GM19328 (cell line): ENCODE data around the gene ADAMTS6.
A peak's percentile ranks its signal among the peaks of the same experiment; 100 is the strongest.
"Not testable (repeated sequence)": the region's sequence is repeated elsewhere in the genome, so short reads cannot be mapped to it uniquely, and the experiment has no call there.

Source experiments
- ATAC-seq: cut with Tn5 transposase; IDR thresholded peaks from one replicate; pipeline ENCODE4 v1.9.1; 2021; ENCODE audit warnings: mild to moderate bottlenecking, moderate library complexity; ENCODE audit not compliant: unreplicated experiment

Gene ADAMTS6

GRCh38 chr5:65199993-65200675 lies 281.6 kb downstream of the ADAMTS6 start:
- ATAC-seq: no peak

DNA sequence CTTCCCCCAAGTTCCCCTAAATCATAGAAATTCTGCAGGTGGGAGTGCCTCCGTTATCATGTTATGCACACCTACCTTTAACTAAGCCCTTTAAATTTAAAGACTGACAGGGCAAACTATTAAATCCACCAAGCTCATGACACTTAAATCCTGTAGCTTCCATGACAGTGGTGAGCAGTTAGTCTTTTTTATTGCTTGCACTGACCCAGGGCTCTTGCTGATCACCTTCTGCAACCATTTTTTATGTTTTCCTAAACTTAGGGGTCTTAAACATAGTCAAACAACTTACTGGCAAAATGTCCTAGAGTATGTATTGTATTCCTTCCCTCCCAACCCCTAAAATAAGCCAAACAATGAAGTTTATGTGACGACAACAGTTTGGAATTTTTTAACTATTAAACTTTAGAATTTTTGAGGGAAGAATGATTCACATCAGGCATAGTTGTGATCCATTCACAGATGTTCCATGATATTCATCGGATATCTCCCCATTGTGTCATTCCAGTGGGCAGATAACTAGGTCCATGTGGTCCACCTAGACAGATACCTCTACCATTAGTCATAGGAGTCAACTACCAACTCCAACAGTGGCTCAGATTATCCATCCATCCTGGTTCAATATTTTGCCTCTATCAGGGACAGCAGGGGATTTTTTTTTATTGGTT lies 283.1 kb downstream of the ADAMTS6 start:
- ATAC-seq: no peak

DNA sequence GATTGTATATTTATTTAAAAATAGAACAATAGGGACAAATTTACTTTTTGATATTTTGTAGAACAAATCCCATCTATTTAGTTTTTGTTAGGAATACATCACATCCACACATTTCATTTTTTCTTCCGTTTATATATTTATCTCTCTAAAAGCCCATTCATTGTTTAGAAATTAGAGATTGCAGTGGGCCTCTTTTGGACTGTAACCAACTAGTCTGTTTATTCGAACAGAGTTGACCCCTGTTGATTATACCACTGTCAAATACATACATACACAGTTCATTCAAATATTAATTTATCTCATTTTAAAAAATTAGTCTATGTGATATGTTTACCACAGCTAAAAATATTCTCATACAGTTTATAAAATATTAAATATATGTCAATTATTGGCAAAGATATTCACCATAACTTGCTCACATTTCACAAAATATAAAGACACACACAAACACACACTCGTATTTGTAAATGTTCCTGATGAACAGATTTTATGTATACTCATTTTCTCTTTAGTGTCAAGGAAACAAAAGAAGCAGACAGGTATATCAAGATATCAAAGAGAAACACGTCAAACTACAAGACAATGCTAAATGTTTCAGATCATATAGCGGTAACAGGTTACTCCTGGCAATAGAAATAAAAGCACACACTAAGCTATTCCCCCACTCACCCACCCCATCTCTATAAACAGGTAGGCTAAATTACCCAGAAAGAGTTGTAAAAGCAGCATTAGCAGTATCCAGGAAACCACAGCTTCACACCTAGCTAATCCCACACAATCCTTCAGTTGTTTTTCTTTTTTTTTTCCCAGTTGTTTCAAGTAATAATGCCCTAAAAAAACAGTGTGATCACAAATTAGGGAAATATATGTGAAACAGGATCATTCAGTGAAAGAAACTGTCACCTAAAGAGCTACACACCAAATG lies 283.9 kb downstream of the ADAMTS6 start:
- no peak for ATAC-seq

- no peak for ATAC-seq
Observed at GRCh38 chr5:65194871-65195270, 286.8 kb downstream of the ADAMTS6 start.

GRCh38 chr5:65192331-65192730 lies 289.4 kb downstream of the ADAMTS6 start:
- no peak for ATAC-seq

DNA sequence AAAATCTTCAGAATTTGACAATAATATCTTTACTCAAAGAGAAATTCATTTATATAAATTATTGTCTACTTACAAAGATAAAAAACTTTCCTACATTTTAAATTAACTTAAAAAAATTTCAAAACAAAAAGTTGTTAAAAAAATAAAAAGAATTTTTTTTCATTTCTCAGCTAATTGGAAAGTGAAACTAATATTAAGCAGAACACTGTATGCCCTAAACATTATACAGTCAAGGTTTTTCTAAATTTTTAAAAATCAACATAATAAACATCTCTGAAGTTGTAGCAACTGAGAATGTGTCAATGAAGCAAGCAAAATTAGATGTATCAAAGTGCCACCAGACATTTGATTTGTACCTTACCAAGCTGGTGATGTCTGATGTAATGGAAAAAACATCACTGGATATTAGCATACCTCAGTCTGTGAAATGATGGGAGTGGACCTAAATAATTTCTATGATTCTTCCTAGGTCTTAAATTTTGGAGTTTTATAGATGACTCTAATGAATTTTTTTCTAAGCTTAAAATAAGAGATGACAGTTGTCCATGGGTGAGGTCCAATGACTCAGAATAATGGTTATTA lies 290.1 kb downstream of the ADAMTS6 start:
- ATAC-seq: no peak

GRCh38 chr5:65190328-65191053 lies 291.2 kb downstream of the ADAMTS6 start:
- no peak for ATAC-seq

GRCh38 chr5:65186646-65187227 lies 295.0 kb downstream of the ADAMTS6 start:
- no peak for ATAC-seq

DNA sequence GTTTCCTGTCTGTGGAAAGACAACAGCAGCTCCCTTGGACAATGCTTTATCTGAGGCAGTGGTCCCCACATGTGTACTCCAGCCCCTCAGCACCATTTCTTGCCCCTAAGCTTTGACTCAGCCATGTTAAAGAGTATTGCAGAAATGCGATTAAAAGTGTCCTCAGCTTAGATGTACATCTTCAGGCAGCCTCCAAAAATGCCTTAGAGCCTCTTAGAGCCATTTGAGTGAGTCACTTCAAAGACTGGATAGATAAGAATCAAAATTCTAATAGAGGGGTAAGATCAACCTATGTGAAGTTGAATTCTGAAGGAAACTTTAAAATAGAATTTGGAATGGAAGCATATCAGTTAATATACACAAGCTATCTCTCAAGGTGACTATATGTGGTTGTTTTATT lies 296.3 kb downstream of the ADAMTS6 start:
- no peak for ATAC-seq

- no peak for ATAC-seq
Observed at GRCh38 chr5:65184780-65185179, 296.9 kb downstream of the ADAMTS6 start.

- ATAC-seq: not testable (repeated sequence)
Observed at GRCh38 chr5:65174231-65174630, 307.5 kb downstream of the ADAMTS6 start.

DNA sequence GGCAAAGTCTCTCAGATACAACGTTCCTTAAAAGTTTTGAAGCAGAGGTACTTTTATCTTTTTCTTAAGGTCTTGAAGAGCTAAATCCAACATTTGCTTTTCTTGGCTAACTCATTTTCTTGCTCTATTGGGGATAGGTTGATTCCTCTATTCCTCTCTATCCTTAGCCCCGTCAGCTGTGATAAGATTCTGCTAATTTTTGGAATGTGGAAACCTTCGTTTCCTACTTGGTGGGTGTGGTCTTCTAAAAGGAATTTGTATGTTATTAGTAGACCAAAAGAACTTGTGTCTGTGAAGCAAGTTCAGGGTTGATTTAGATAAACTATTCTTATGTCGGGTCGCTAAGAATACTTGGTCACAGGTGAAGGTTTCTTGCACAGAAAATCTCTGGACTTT lies 308.6 kb downstream of the ADAMTS6 start:
- ATAC-seq: no peak

GRCh38 chr5:65172486-65173129 lies 309.1 kb downstream of the ADAMTS6 start:
- peak; percentile 84 for ATAC-seq

DNA sequence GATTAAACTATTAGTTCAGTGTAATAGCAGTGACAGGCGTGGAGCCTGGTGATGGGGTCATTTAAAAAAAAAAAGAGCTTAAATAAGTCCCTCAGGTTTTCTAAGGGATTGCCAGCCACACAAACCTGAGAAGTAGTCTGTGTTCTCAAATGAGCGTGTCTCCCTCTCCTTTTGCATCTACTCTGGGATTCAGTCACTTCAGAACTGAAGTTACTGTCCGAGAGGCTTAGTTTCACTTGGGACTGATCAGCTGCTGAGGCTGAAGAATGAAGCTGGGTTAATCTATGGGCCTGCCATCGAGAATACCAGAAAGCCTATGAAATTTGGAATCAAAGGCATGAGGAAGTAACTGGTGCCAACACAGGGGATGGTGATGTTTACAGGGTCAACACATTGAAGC lies 310.1 kb downstream of the ADAMTS6 start:
- ATAC-seq: no peak

DNA sequence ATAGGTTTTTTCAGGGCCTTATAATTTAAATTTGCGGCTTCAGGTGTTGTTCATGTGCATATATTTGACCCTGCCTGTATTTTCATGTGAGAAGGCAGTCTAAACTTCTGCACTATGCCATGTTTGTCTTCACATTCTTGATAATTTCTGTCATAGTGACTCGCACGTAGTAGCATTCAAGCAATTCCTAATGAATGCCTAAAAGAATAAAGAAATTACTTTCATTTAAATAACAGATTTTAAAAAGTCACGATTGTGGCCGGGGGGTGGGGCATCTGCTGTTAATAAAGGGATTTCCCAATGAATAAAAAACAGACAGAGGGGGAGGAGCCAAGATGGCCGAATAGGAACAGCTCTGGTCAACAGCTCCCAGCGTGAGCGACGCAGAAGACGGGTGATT lies 318.0 kb downstream of the ADAMTS6 start:
- no peak for ATAC-seq

GRCh38 chr5:65161655-65162054 lies 320.1 kb downstream of the ADAMTS6 start:
- no peak for ATAC-seq

DNA sequence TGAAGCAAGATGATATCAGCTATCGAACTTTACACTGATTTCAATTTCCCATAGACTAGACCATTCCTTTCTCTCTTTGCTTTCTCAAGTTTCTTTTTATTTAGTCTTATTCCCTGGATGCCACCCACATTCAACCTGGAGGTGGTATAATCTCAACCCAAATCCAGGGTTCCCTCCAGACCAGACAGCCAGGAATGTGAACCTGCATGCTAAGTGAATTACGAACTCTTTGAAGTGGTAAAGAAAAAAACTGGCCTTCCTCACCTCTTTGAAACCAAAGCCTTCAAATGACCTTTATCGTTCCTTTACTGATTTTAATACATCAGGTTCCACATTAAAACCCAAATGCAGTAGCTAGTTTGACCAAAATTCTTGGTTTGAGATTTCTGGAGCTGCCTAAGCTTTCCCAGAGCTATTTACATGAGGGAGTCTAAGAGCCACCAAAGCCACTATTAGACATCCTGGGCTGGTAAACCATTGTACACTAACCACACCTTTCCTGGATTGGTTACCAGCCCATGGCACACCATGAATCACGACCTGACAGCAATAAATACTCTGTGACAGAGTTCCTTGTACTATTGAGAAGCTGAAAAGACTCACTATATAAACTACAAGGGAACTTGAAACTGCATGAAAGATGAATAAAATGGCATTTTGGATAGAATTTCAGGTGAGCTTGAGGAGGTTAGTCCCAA lies 323.7 kb downstream of the ADAMTS6 start:
- ATAC-seq: no peak

DNA sequence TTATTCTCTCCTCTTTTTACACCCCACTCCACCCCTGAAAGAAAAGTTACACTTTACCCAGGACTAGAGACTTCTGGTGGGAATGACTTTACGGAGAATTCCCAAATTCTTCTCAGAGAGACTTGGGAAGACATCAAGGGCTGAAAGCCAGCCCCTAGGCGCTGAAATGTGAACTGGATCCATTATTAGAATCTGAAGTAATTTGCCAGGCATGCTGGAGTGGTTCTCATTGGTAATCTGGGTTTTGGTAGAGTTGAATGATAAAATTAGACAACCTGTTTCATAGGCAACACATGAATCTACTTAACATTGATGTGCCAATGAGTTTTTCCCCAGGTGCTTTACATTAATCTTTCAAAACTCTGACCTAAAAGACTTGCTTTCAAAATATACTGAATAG lies 324.8 kb downstream of the ADAMTS6 start:
- ATAC-seq: no peak

GRCh38 chr5:65152131-65152530 lies 329.6 kb downstream of the ADAMTS6 start:
- no peak for ATAC-seq
